Uterus (tissue), 2 donors: ENCODE results near the gene ASPG.

Experiments
- CTCF ChIP-seq, 4 experiments: fragments of 200-600 bp in 2 of 4; fragments of 450-650 bp in 2 of 4; sonication (generic) in 2 of 4; IDR thresholded peaks; one replicate each; pipeline ENCODE4 v1.5.1; 2016 to 2019; ENCODE audit warnings: antibody characterized with exemption in 4 of 4, mild to moderate bottlenecking in 2 of 4, moderate library complexity in 1 of 4
- POLR2A ChIP-seq, 2 donors: fragments of 450-650 bp; IDR thresholded peaks; one replicate each; pipeline ENCODE4 v1.6.1; 2016; ENCODE audit warnings: antibody characterized with exemption in 2 of 2, mild to moderate bottlenecking in 1 of 2, moderate library complexity in 1 of 2

DNA sequence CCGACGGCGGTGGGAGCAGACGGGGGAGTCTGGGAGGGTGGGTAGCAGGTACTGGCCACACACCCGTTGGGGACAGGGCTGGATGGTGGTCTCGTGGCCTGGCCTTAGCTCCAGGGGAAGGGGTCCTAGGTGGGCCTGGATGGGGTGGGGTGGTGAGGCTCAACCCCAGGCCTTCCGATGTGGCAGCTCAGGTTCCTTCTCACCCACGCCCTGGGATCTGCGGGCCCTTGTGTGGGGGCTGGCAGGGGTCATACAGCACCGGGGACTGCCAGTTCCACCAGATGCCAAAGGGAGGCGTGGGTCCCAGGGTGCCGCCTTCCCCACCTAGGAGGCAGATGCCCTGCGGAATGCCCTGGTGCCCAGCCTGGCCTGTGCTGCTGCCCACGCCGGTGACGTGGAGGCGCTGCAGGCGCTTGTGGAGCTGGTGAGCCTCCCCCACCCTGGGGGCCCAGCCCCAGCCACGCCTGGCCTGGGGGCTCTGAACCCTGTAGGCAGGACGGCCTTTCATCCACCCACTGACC, 21.0 kb downstream of the ASPG start:
- TF ChIP-seq CTCF (IDR thresholded peaks at IDR 0.05) (no peak), POLR2A (IDR thresholded peaks at IDR 0.05) (no peak)
